ENCODE results near the gene SOBP. TPM values are rescaled to one million over a fixed set of nuclear protein-coding genes. Genes with fewer than 3 reads are reported as not detected.

The SOBP gene
- total RNA-seq, 1 donor: under 0.01 TPM

GRCh38 chr6:107707346-107708275 is 217.7 kb downstream of the SOBP start:
- DNase-seq (ENCODE audit: low read depth in 2 of 3, low spot score in 2 of 3): no peak

DNA sequence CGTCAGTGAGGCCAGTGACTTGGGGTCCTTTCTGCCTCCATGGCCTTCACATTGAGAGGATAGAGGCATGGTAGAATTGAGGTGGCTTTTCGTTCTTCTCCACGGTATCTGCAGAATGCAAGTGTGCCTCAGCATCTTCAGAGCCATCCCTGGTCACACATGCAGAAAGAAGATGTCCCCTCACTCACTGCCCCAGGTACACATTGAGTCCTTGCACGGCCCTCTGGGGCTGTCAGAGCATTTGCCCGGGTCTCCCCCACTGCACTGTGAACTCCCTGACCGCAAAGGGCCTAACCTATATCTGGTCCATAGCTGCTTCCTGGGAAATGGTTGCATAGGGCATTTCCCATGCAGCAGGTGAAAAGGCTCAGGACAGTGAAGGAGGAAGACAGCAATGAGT is 218.5 kb downstream of the SOBP start:
- DNase-seq (ENCODE audit: low read depth in 2 of 3, low spot score in 2 of 3): no peak

DNA sequence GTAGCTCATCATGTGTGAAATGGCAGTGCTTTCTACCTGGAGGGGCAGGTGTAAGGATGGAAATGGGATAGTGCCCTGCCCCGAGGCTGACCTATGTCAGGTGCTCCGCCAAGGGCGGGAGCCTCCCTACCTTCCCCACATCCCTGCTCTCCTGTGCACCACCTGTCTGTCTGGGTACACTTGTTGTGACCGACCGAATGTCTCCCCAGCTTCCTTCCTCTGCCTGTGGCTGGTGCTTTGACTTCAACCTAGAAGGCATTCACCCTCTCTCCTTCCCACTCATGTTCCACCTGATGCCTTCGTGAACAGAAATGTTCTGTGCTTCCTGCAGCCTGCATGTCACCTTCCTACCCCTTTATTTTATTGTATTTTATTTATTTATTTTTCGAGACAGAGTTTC is 219.4 kb downstream of the SOBP start:
- no peak for DNase-seq (ENCODE audit: low read depth in 2 of 3, low spot score in 2 of 3)

Other genes starting within 250 kb of the SOBP start
- 10.2 TPM for gene PDSS2, start 30.6 kb upstream of the SOBP start, total RNA-seq